Chondrocyte (in vitro differentiated cells): ENCODE data around the gene USP43. TPM values are rescaled to one million over a fixed set of nuclear protein-coding genes. Genes with fewer than 3 reads are reported as not detected.
A peak's percentile ranks its signal among the peaks of the same experiment; 100 is the strongest.
"Not testable (repeated sequence)": the region's sequence is repeated elsewhere in the genome, so short reads cannot be mapped to it uniquely, and the experiment has no call there.

ENCODE experiments used
- DNase-seq: peaks from one replicate; pipeline ENCODE4 v3.0.0; 2021; ENCODE audit warnings: mixed read lengths, low spot score
- H3K27ac Mint-ChIP-seq: one replicate; pipeline ENCODE4 v1.8.0; 2021; ENCODE audit warnings: mild to moderate bottlenecking, moderate library complexity, mixed read lengths; ENCODE audit not compliant: unreplicated experiment
- H3K27me3 Mint-ChIP-seq: 2 replicates; pipeline ENCODE4 v1.8.0; 2021; ENCODE audit warnings: low read depth, mixed read lengths
- H3K36me3 Mint-ChIP-seq: 2 replicates; pipeline ENCODE4 v1.8.0; 2021; ENCODE audit warnings: low read depth, mixed read lengths
- H3K4me1 Mint-ChIP-seq: 2 replicates; pipeline ENCODE4 v1.8.0; 2021; ENCODE audit warnings: low read depth, mild to moderate bottlenecking, mixed read lengths
- H3K4me3 Mint-ChIP-seq: one replicate; pipeline ENCODE4 v1.8.0; 2021; ENCODE audit warnings: mild to moderate bottlenecking, moderate library complexity, mixed read lengths; ENCODE audit not compliant: unreplicated experiment
- H3K9me3 Mint-ChIP-seq: 2 replicates; pipeline ENCODE4 v1.8.0; 2021; ENCODE audit warnings: low read depth, mixed read lengths
- CTCF ChIP-seq: fragments of 200-600 bp; sonication (generic); IDR thresholded peaks from 2 replicates; pipeline ENCODE4 v1.5.0; 2021; ENCODE audit warnings: antibody characterized with exemption, mild to moderate bottlenecking, moderate library complexity
- total RNA-seq: library from RNA; stranded (reverse); gene quantifications from 3 replicates; pipeline ENCODE4 v1.2.1, GENCODE V29; 2021

The USP43 gene
- total RNA-seq, 1 donor from 2014 or later: 2.7 TPM

GRCh38 chr17:9632741-9633140 is 12.6 kb upstream of the USP43 start:
- no peak overlapping the region for H3K27ac Mint-ChIP-seq
- no peaks in the 10 kb centered on the region for H3K36me3 Mint-ChIP-seq
- no peaks in the 10 kb centered on the region for H3K4me1 Mint-ChIP-seq
- H3K9me3 Mint-ChIP-seq: no peaks in the 10 kb centered on the region
- peaks cover 21% of the 10 kb centered on the region for H3K27me3 Mint-ChIP-seq
- DNase-seq: no peak
- no peak for TF ChIP-seq CTCF
- H3K4me3 Mint-ChIP-seq: no peak overlapping the region

- H3K36me3 Mint-ChIP-seq: no peaks in the 10 kb centered on the region
- no peaks in the 10 kb centered on the region for H3K4me1 Mint-ChIP-seq
- no peaks in the 10 kb centered on the region for H3K9me3 Mint-ChIP-seq
- H3K4me3 Mint-ChIP-seq: no peak overlapping the region
- no peak for DNase-seq
- H3K27ac Mint-ChIP-seq: no peak overlapping the region
- TF ChIP-seq CTCF: no peak
- peaks cover 8% of the 10 kb centered on the region for H3K27me3 Mint-ChIP-seq
These were observed 10.0 kb upstream of the USP43 start for GRCh38 chr17:9635340-9635739.

- TF ChIP-seq CTCF: no peak
- H3K9me3 Mint-ChIP-seq: no peaks in the 10 kb centered on the region
- no peak overlapping the region for H3K27ac Mint-ChIP-seq
- no peak for DNase-seq
- no peaks in the 10 kb centered on the region for H3K36me3 Mint-ChIP-seq
- no peaks in the 10 kb centered on the region for H3K4me1 Mint-ChIP-seq
- H3K4me3 Mint-ChIP-seq: no peak overlapping the region
- H3K27me3 Mint-ChIP-seq: peaks cover 8% of the 10 kb centered on the region
These were observed 8.8 kb upstream of the USP43 start for GRCh38 chr17:9636501-9636900.

GRCh38 chr17:9640388-9640787 is 4.9 kb upstream of the USP43 start:
- H3K27ac Mint-ChIP-seq, H3K4me3 Mint-ChIP-seq, H3K9me3 Mint-ChIP-seq, H3K27me3 Mint-ChIP-seq, DNase-seq, H3K36me3 Mint-ChIP-seq: not testable (repeated sequence)
- H3K4me1 Mint-ChIP-seq: peaks cover 19% of the 10 kb centered on the region

- Mint-ChIP-seq H3K27ac (peak overlapping the region; percentile 32), H3K27me3 (no peaks in the 10 kb centered on the region), H3K4me1 (peaks cover 43% of the 10 kb centered on the region), H3K9me3 (no peaks in the 10 kb centered on the region), H3K4me3 (no peak overlapping the region), H3K36me3 (no peaks in the 10 kb centered on the region)
- no peak for DNase-seq
- TF ChIP-seq CTCF: no peak
These were observed 1.7 kb upstream of the USP43 start for GRCh38 chr17:9643611-9644010.

- Mint-ChIP-seq H3K27ac (peak overlapping the region; percentile 50), H3K4me1 (peaks cover 46% of the 10 kb centered on the region), H3K4me3 (peak overlapping the region; percentile 75), H3K9me3 (no peaks in the 10 kb centered on the region), H3K36me3 (no peaks in the 10 kb centered on the region), H3K27me3 (no peaks in the 10 kb centered on the region)
- DNase-seq: no peak
- TF ChIP-seq CTCF: peak; percentile 51
These were observed 681 bp downstream of the USP43 start for GRCh38 chr17:9645851-9646545.
